Fibroblast of lung (primary cell): Measurements from ENCODE around the gene ERICH4. TPM values are rescaled to one million over a fixed set of nuclear protein-coding genes. Genes with fewer than 3 reads are reported as not detected.

Experiments used
- DNase-seq, 2 donors: peaks; one replicate each; pipeline versions ENCODE4 v3.0.0 to v3.0.0-alpha.2; 2010; ENCODE audit warnings: low read depth in 2 of 2
- H2AFZ ChIP-seq: 2 replicates; pipeline ENCODE4 v1.5.1; 2012; ENCODE audit warnings: low read length, control low read depth, inconsistent platforms
- H3K27ac ChIP-seq: 2 replicates; pipeline ENCODE4 v1.5.1; 2011; ENCODE audit warnings: low read length, control low read depth; ENCODE audit not compliant: insufficient read depth
- H3K27me3 ChIP-seq: 2 replicates; pipeline ENCODE4 v1.5.1; 2011; ENCODE audit warnings: mild to moderate bottlenecking, low read length; ENCODE audit not compliant: control insufficient read depth, insufficient read depth
- H3K36me3 ChIP-seq: 2 replicates; pipeline ENCODE4 v1.5.1; 2011; ENCODE audit warnings: low read length; ENCODE audit not compliant: control insufficient read depth, insufficient read depth
- H3K4me1 ChIP-seq: 2 replicates; pipeline ENCODE4 v1.5.1; 2011; ENCODE audit warnings: low read length; ENCODE audit not compliant: control insufficient read depth, insufficient read depth; ENCODE audit errors: extremely low read depth
- H3K4me2 ChIP-seq: 2 replicates; pipeline ENCODE4 v1.5.1; 2011; ENCODE audit warnings: low read length, control low read depth; ENCODE audit not compliant: insufficient read depth; ENCODE audit errors: extremely low read depth
- H3K4me3 ChIP-seq, 4 experiments: fragments of 200-600 bp in 1 of 4; sonication (generic) in 1 of 4; replicated peaks in 1 of 4; 2 replicates each; pipeline ENCODE4 v1.5.1; 2011 to 2016; ENCODE audit warnings: low read length in 4 of 4, low read depth in 3 of 4, mild to moderate bottlenecking in 3 of 4, control low read depth in 2 of 4, inconsistent platforms in 1 of 4, mixed read lengths in 1 of 4; ENCODE audit not compliant: insufficient read depth in 1 of 4; ENCODE audit errors: control extremely low read depth in 1 of 4
- H3K79me2 ChIP-seq: 2 replicates; pipeline ENCODE4 v1.5.1; 2012; ENCODE audit warnings: mild to moderate bottlenecking, low read length, inconsistent platforms; ENCODE audit not compliant: control insufficient read depth, insufficient read depth
- H3K9ac ChIP-seq: 2 replicates; pipeline ENCODE4 v1.5.1; 2011; ENCODE audit warnings: mild to moderate bottlenecking, low read length, control low read depth; ENCODE audit not compliant: insufficient read depth
- H3K9me3 ChIP-seq: 2 replicates; pipeline ENCODE4 v1.5.1; 2012; ENCODE audit warnings: low read depth, low read length; ENCODE audit not compliant: control insufficient read depth, insufficient read depth
- H4K20me1 ChIP-seq: 2 replicates; pipeline ENCODE4 v1.5.1; 2011; ENCODE audit warnings: low read length; ENCODE audit not compliant: control insufficient read depth, insufficient read depth; ENCODE audit errors: extremely low read depth
- CTCF ChIP-seq, 2 donors: IDR thresholded peaks in 1 of 2; conservative IDR thresholded peaks in 1 of 2; 1 replicate in 1 of 2; 2 replicates in 1 of 2; pipeline ENCODE4 v1.5.1; 2011 to 2012; ENCODE audit warnings: low read length in 2 of 2, control low read depth in 1 of 2, inconsistent platforms in 1 of 2, low read depth in 1 of 2, mild to moderate bottlenecking in 1 of 2
- EZH2 ChIP-seq: IDR thresholded peaks from 2 replicates; pipeline ENCODE4 v1.5.1; 2012; ENCODE audit warnings: low read length, control low read depth, mild to moderate bottlenecking; ENCODE audit errors: missing control alignments
- polyA plus RNA-seq, 2 donors: library from polyadenylated mRNA; depleted of rRNA in 1 of 2; stranded (reverse) in 1 of 2; unstranded in 1 of 2; fragments of >200 nt; gene quantifications; 2 replicates each; pipeline ENCODE4 v1.2.1, GENCODE V29; 2011 to 2012; ENCODE audit warnings: missing spikeins in 1 of 2
- total RNA-seq: library from RNA; depleted of rRNA; stranded (reverse); fragments of >200 nt; gene quantifications from 2 replicates; pipeline ENCODE4 v1.2.1, GENCODE V29; 2014

The ERICH4 gene
- total and polyA plus RNA-seq, 2 donors (not counting 1 experiment from before 2014, with no cell fraction given), result not detected

- peak overlapping the region; percentile 66 for H3K4me2 ChIP-seq
- no peaks in the 10 kb centered on the region for H3K79me2 ChIP-seq
- H4K20me1 ChIP-seq, result no peaks in the 10 kb centered on the region
- H3K36me3 ChIP-seq, result peaks cover 21% of the 10 kb centered on the region
- H3K4me3 ChIP-seq, result peak overlapping the region; percentile 4 to 60 (median 18)
- peak in 1 of 2 donors; percentile 27 for DNase-seq
- no peaks in the 10 kb centered on the region for H3K9me3 ChIP-seq
- peak overlapping the region; percentile 34 for H2AFZ ChIP-seq
- no peaks in the 10 kb centered on the region for H3K27me3 ChIP-seq
- TF ChIP-seq CTCF (conservative IDR thresholded peaks at IDR 0.05 in 1 of 2, IDR thresholded peaks at IDR 0.05 in 1 of 2; ENCODE audit: low read depth in 1 of 2, low read length in 2 of 2) (no peak), EZH2 (no peak)
- no peak overlapping the region for H3K9ac ChIP-seq
- H3K27ac ChIP-seq, result peak overlapping the region; percentile 44
- peaks cover 9% of the 10 kb centered on the region for H3K4me1 ChIP-seq
Measured at GRCh38 chr19:41427647-41428480, 15.1 kb upstream of the ERICH4 start.

DNA sequence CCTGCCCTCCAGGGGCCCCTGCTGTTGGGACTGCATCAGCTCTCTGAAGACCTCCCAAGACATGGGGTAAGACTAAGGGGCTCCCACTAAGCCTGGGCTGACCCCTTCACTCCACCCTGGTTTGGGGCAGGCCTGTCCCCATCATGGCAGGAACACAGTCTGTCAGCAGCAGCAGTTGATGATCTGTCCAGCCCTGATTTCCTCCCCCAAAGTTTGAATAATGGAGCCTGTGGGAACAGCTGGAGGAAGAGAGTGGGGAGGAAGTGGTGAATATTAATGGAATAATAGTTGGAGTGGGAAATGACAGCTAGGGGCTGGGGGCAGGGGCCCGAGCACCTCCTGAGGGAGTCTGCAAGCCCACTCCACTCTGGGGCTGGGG lies 14.5 kb upstream of the ERICH4 start:
- H3K4me3 ChIP-seq, result peak overlapping the region in 1 of 4 experiments; percentile 60
- no peaks in the 10 kb centered on the region for H3K27me3 ChIP-seq
- H3K4me2 ChIP-seq, result peak overlapping the region; percentile 66
- TF ChIP-seq CTCF (conservative IDR thresholded peaks at IDR 0.05 in 1 of 2, IDR thresholded peaks at IDR 0.05 in 1 of 2; ENCODE audit: low read depth in 1 of 2, low read length in 2 of 2) (no peak), EZH2 (no peak)
- H3K36me3 ChIP-seq, result peaks cover 21% of the 10 kb centered on the region
- no peak overlapping the region for H3K9ac ChIP-seq
- no peaks in the 10 kb centered on the region for H3K79me2 ChIP-seq
- H2AFZ ChIP-seq, result no peak overlapping the region
- no peak overlapping the region for H3K27ac ChIP-seq
- H3K9me3 ChIP-seq, result no peaks in the 10 kb centered on the region
- H4K20me1 ChIP-seq, result no peaks in the 10 kb centered on the region
- peaks cover 9% of the 10 kb centered on the region for H3K4me1 ChIP-seq
- no peak for DNase-seq

GRCh38 chr19:41430922-41431321 lies 12.0 kb upstream of the ERICH4 start:
- Histone ChIP-seq H3K27me3 (no peaks in the 10 kb centered on the region), H3K4me1 (peaks cover 9% of the 10 kb centered on the region), H3K9ac (no peak overlapping the region), H3K36me3 (peaks cover 10% of the 10 kb centered on the region), H3K79me2 (no peaks in the 10 kb centered on the region), H4K20me1 (no peaks in the 10 kb centered on the region), H3K9me3 (no peaks in the 10 kb centered on the region), H2AFZ (no peak overlapping the region), H3K4me3 (no peak overlapping the region), H3K27ac (no peak overlapping the region), H3K4me2 (no peak overlapping the region)
- no peak for TF ChIP-seq CTCF (conservative IDR thresholded peaks at IDR 0.05 in 1 of 2, IDR thresholded peaks at IDR 0.05 in 1 of 2; ENCODE audit: low read depth in 1 of 2, low read length in 2 of 2)
- TF ChIP-seq EZH2, result no peak
- no peak for DNase-seq
